ENCODE measurements around the gene PPFIA4. TPM values are rescaled to one million over a fixed set of nuclear protein-coding genes. Genes with fewer than 3 reads are reported as not detected.

PPFIA4 gene
- total RNA-seq = 14.0 TPM

DNA sequence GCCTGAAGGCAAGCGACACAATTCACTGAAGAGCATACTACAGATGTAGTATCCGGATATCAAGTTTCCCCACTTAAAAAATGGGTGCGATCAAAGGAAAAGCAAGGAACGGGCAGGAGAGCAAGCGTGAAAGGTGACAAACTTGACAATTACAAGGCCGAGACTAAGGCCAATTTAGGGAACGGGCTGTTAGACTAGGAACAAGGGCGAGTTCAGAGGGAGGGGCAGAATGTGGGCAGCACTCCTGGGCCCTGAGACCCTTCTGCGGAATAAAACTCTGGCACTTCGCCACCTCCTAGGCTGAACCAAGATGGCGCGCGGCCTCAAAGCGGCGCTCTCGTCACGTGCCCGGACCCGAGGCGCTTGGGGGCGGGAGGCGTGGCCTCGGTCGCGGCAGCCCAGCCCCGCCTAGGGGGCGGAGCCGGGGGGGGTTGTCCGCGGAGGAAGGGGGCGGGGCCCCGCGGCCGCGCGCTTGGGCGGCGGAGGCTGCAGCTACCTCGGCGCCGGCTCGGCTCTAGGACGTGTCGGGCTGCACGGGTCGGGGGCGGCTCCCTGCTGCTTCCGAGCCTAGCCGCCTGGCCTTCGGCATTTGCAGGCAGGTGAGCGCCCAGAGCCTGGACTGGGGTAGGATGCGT is at the start of gene PPFIA4:
Gene PPFIA4 (plus strand): TSS at position 461 of the 635 bp plus-strand sequence. CDS start 12,518 bp downstream, outside the sequence.

DNA sequence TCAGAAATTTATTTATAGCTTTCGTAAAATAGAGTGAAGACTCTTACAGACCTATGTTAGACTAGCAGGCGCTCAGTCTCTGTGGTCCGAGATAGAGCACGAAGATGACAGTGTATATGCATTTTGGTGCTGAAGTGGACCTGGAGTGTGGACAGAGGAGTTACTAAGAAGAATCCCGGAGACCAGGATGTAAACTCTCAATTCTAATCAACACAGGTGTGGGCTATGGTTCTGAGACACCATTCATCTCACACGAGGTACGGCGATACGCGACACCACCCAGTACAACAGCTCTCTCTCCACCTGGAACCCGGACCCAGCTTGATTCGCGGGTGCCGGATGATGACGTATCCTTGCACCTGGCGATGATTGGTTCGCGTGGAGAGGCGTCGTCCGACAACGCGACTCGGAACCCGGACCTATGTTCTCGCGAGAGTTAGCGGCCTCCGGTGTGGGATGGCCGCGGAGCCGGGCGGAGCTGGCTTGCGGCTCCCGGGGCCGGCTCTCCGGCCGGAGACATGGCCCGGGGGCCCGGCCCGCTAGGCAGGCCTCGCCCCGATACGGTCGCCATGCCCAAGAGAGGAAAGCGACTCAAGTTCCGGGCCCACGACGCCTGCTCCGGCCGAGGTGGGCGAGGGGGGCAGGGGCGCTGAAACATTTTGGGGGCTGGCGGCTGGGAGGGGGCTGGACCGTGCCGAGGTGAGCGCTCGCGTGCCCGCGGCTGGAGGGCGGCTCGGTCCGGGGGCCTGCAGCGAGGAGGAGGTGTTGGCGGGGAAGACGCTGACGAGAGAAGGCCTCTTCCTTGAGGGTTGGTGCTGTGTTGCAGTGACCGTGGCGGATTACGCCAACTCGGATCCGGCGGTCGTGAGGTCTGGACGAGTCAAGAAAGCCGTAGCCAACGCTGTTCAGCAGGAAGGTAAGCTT is 19.1 kb upstream of the PPFIA4 start, which contains the start of gene TMEM183A:
Gene TMEM183A (plus strand): TSS at position 427 of the 924 bp plus-strand sequence. CDS start 92 bp downstream, at position 519.

DNA sequence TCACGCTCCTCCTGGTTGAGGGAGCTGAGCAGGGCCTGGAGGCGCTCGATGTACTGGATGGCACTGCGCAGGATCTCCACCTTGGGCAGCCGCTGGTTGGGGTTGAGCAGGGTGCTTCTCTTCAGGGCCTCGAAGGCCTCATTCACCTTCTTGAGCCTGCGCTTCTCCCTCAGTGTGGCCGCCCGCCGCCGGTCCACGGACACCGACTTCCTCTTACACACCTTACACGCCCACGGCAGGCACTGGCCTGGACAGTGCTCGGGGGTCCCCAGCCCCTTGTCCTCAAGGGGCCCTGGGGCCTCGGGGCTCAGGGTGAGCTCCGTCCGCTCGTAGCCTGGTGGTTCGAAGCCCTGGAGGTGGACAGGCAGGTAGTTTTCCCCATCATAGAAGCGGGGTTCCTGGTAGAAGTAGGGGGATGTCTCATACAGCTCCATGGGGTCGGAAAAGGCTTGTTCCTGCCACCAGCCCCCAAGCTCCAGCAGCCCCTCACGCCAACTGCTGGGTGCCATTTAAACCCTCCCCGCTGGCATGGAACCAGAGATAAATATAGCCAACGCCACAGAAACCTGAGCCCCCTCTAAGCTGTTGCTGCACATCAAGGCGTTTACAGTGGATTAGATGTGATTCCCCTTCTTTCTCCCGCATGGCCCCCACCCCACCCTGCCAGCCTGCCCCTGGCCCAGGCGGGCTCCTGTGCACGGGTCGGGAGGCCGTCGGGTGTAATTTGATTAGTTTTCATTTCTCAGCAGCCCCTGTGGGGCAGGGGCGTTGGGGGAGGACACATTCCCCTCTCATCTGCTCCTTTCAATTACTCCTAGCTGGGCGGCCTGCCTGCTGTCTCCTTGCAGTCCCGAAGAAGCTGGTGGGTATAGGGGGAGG is 59.5 kb downstream of the PPFIA4 start, which contains the start of gene MYOG:
Gene MYOG (minus strand): TSS at position 485 of the 879 bp plus-strand sequence. CDS start 51 bp downstream, at position 434.

DNA sequence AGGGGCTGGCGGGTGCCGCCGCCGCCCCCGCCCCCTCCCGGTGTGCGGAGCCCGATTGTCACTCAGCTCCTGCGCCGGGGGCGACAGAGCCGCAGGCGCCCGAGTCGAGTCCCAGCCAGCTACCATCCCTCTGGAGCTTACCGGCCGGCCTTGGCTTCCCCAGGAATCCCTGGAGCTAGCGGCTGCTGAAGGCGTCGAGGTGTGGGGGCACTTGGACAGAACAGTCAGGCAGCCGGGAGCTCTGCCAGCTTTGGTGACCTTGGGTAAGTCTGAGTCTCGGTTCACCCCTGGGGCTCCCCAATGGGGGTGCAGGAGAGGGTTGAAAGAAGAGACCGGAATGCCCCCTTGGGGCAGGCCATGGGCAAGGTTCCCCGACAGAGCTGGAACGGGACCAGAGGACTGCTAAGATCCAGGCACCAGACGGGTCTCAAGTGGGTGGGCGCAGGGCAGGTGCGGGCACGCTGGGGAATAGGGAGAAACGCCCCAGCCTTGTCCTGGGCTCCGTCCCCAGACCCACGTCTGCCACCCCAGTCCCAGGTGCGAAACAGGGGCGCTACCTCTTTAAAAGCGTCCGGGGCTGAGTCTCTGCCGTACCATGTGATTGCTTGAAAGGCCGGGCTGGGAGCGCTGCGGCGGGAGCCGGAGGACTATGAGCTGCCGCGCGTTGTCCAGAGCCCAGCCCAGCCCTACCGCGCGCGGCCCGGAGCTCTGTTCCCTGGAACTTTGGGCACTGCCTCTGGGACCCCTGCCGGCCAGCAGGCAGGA is 101.6 kb downstream of the PPFIA4 start, which contains the start of gene ADORA1:
Gene ADORA1 (plus strand): TSS at position 61 of the 765 bp plus-strand sequence. CDS start 1,116 bp downstream, outside the sequence.

Other genes starting within 250 kb of the PPFIA4 start
- 161 TPM for gene KDM5B, start 218.1 kb upstream of the PPFIA4 start, total RNA-seq
- gene PCAT6, start 215.5 kb upstream of the PPFIA4 start, total RNA-seq = not detected
- gene RABIF, start 137.3 kb upstream of the PPFIA4 start, total RNA-seq = 4.8 TPM
- gene KLHL12, start 99.3 kb upstream of the PPFIA4 start, total RNA-seq = 24.2 TPM
- gene ADIPOR1, start 68.2 kb upstream of the PPFIA4 start, total RNA-seq = 99.1 TPM
- 49.0 TPM for gene CYB5R1, start 59.2 kb upstream of the PPFIA4 start, total RNA-seq
- gene TMEM183A, start 19.1 kb upstream of the PPFIA4 start, total RNA-seq = 61.5 TPM
- gene MYOG, start 59.5 kb downstream of the PPFIA4 start, total RNA-seq = 32.3 TPM
- gene ADORA1, start 101.2 kb downstream of the PPFIA4 start, total RNA-seq = 4.9 TPM
- 12.0 TPM for gene MYBPH, start 149.3 kb downstream of the PPFIA4 start, total RNA-seq
- 10.3 TPM for gene CHI3L1, start 160.2 kb downstream of the PPFIA4 start, total RNA-seq
- gene CHIT1, start 203.2 kb downstream of the PPFIA4 start, total RNA-seq = 1.3 TPM

Measured in metanephros (tissue), 1 donor.